PC-9 (cell line): ENCODE data around the gene WDR44.

Experiments used
- CTCF ChIP-seq: fragments of 200-600 bp; sonication (generic); conservative IDR thresholded peaks from 2 replicates; pipeline ENCODE4 v1.6.1; 2017; ENCODE audit warnings: mixed run types, antibody characterized with exemption, mild to moderate bottlenecking, moderate library complexity
- EZH2 ChIP-seq: fragments of 200-600 bp; sonication (generic); IDR thresholded peaks from 2 replicates; pipeline ENCODE4 v1.8.0; 2017; ENCODE audit warnings: antibody characterized with exemption, low read depth

GRCh38 chrX:118356154-118356701 lies 10.3 kb downstream of the WDR44 start:
- TF ChIP-seq EZH2: no peak
- no peak for TF ChIP-seq CTCF
